Sigmoid colon (tissue), 7 donors: ENCODE results near the gene PLPP1. TPM values are rescaled to one million over a fixed set of nuclear protein-coding genes. Genes with fewer than 3 reads are reported as not detected.

ENCODE experiments used
- DNase-seq: peaks from one replicate; pipeline ENCODE4 v3.0.0-alpha.2; 2019
- H3K27ac ChIP-seq, 4 donors: fragments of 200-600 bp; sonication (generic); one replicate each; pipeline ENCODE4 v1.5.1; 2016 to 2019; ENCODE audit warnings: mild to moderate bottlenecking in 1 of 4
- H3K27me3 ChIP-seq, 3 donors: fragments of 200-600 bp; sonication (generic); one replicate each; pipeline ENCODE4 v1.5.1; 2019; ENCODE audit warnings: mild to moderate bottlenecking in 1 of 3
- H3K36me3 ChIP-seq, 4 donors: fragments of 200-600 bp; sonication (generic); one replicate each; pipeline ENCODE4 v1.5.1; 2016 to 2019
- H3K4me1 ChIP-seq, 4 donors: fragments of 200-600 bp; sonication (generic); one replicate each; pipeline ENCODE4 v1.5.1; 2017 to 2019
- H3K4me3 ChIP-seq, 4 donors: fragments of 200-600 bp; sonication (generic); one replicate each; pipeline ENCODE4 v1.5.1; 2017 to 2019; ENCODE audit warnings: mild to moderate bottlenecking in 2 of 4, moderate library complexity in 1 of 4
- H3K9me3 ChIP-seq, 4 donors: fragments of 200-600 bp in 3 of 4; sonication (generic) in 3 of 4; one replicate each; pipeline versions ENCODE4 v1.5.1 to v1.6.1; 2013 to 2019
- EP300 ChIP-seq, 4 donors: sonication (generic); formaldehyde crosslinking; IDR thresholded peaks; one replicate each; pipeline ENCODE4 v1.6.1; 2017; ENCODE audit warnings: antibody characterized with exemption in 4 of 4
- POLR2A ChIP-seq, 2 donors: fragments of 450-650 bp; IDR thresholded peaks; one replicate each; pipeline ENCODE4 v1.6.1; 2016; ENCODE audit warnings: antibody characterized with exemption in 2 of 2, mild to moderate bottlenecking in 2 of 2, moderate library complexity in 2 of 2
- POLR2AphosphoS5 ChIP-seq, 4 donors: sonication (generic); formaldehyde crosslinking; IDR thresholded peaks; one replicate each; pipeline ENCODE4 v1.6.1; 2017; ENCODE audit warnings: antibody characterized with exemption in 4 of 4
- WGBS, 2 donors: extraction: QIAGEN DNeasy Blood & Tissue Kit; methylation state at CpG; one replicate each; pipeline ENCODE4 v1.1.7; 2013; 5-methylcytosine and 5-hydroxymethylcytosine counted together
- intact Hi-C: fragments of 100-400 bp; cut with DNase I; formaldehyde crosslinking; loops from one replicate; pipeline ENCODE4 v1.15.1; 2023
- polyA plus RNA-seq, 3 donors: library from polyadenylated mRNA; stranded (reverse); fragments of 200-250 nt; gene quantifications; one replicate each; pipeline ENCODE4 v1.2.3, GENCODE V29; 2013
- total RNA-seq, 4 donors: library from RNA; depleted of rRNA; stranded (reverse); fragments of >200 nt; gene quantifications; one replicate each; pipeline ENCODE4 v1.1.0, GENCODE V29; 2016
- TF ChIP-seq, protein P1 (sequence below), 4 experiments: fragments of 450-650 bp in 3 of 4; fragments of 200-600 bp in 1 of 4; IDR thresholded peaks; one replicate each; pipeline ENCODE4 v1.5.1; 2016 to 2019; ENCODE audit warnings: antibody characterized with exemption in 4 of 4, mild to moderate bottlenecking in 3 of 4, moderate library complexity in 2 of 4
- donor health status: healthy with polysubstance abuse.
- donor health status: Bipolar disorder and iron deficiency.
- donor health status: healthy.

The PLPP1 gene
- total and polyA plus RNA-seq, 7 donors: 44.2 to 355 (median 264) TPM

DNA sequence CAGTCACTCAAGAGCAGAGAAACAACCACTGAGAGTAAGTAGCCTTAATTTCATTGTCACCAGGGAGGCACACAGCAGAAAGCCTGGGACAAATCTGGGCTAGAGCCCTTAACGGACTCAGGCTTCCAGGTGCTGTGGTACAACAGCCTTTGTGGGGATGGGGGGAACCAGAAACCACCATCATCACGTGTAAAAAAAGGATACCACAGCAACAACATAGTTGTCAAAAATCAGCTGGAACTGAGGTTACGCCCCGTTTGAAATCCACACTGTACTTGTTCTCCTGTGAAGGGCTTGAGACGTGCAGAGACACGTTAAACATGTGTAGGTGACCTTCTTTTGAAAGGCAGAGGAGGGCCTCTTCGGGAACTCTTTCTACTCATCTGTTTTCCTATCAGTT is 16.6 kb upstream of the PLPP1 start:
- no peaks in the 10 kb centered on the region for H3K36me3 ChIP-seq
- WGBS, 2 donors: 78 to 86% methylated on average over 7 of the region's 7 CpGs
- no peak overlapping the region for H3K27ac ChIP-seq
- H3K27me3 ChIP-seq: no peaks in the 10 kb centered on the region
- TF ChIP-seq, protein P1, sequence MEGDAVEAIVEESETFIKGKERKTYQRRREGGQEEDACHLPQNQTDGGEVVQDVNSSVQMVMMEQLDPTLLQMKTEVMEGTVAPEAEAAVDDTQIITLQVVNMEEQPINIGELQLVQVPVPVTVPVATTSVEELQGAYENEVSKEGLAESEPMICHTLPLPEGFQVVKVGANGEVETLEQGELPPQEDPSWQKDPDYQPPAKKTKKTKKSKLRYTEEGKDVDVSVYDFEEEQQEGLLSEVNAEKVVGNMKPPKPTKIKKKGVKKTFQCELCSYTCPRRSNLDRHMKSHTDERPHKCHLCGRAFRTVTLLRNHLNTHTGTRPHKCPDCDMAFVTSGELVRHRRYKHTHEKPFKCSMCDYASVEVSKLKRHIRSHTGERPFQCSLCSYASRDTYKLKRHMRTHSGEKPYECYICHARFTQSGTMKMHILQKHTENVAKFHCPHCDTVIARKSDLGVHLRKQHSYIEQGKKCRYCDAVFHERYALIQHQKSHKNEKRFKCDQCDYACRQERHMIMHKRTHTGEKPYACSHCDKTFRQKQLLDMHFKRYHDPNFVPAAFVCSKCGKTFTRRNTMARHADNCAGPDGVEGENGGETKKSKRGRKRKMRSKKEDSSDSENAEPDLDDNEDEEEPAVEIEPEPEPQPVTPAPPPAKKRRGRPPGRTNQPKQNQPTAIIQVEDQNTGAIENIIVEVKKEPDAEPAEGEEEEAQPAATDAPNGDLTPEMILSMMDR (IDR thresholded peaks at IDR 0.05): no peak
- no peak for TF ChIP-seq EP300 (IDR thresholded peaks at IDR 0.05)
- intact Hi-C loops: no loop called here
- peaks cover 0 to 10% (median 5%) of the 10 kb centered on the region in 4 donors for H3K4me1 ChIP-seq
- no peak for DNase-seq
- H3K4me3 ChIP-seq: no peak overlapping the region
- no peaks in the 10 kb centered on the region for H3K9me3 ChIP-seq

DNA sequence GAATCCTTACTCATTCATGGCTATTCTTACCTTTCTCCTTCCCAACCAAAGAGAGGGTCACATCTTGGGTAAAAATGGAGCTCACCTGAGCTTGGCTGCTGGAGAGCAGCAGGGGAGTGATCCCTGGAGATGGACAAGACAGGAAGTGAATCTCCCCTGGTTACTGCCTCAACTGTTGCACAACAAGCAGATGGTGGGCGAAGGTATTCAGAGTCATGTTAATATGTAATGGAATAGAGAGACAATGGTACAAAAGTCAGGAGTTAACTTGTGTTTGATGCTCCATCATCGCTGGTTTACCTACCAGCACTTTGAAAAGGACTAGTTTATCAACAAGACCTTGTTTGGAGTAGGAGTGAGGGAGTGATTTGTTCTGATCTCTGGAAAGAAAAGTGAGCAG is 13.0 kb upstream of the PLPP1 start:
- no peak overlapping the region for H3K27ac ChIP-seq
- no peak for DNase-seq
- intact Hi-C loops: no loop called here
- H3K27me3 ChIP-seq: no peaks in the 10 kb centered on the region
- H3K36me3 ChIP-seq: no peaks in the 10 kb centered on the region
- H3K9me3 ChIP-seq: no peaks in the 10 kb centered on the region
- TF ChIP-seq POLR2AphosphoS5 (IDR thresholded peaks at IDR 0.05) (no peak), EP300 (IDR thresholded peaks at IDR 0.05) (no peak), POLR2A (IDR thresholded peaks at IDR 0.05) (no peak)
- TF ChIP-seq, protein P1 (IDR thresholded peaks at IDR 0.05): no peak
- no peaks in the 10 kb centered on the region for H3K4me1 ChIP-seq
- WGBS, 2 donors: 86 to 94% methylated on average over 2 of the region's 2 CpGs
- H3K4me3 ChIP-seq: no peak overlapping the region

DNA sequence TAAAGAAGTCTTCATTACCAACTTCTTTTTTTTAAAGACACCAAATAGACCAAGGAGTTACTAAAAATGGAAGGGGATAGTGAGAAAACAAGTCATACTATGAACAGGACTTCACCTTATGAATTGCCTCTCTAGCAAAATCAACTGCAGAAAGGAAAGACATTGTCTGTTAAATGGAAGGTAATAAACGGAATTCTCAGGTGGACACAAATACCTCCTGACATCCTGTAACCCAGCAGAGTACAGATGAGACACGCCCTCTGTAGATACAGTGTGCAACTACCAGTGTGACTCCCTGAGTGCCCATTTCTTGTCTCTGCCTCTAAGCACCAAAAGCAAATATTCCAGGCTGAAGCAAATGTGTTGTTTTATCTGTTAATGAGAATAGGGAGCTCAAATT is 12.2 kb upstream of the PLPP1 start:
- 27 to 70% methylated on average over 2 of the region's 2 CpGs for WGBS, 2 donors
- Histone ChIP-seq H3K27me3 (no peaks in the 10 kb centered on the region), H3K4me3 (no peak overlapping the region), H3K27ac (no peak overlapping the region), H3K9me3 (no peaks in the 10 kb centered on the region), H3K36me3 (no peaks in the 10 kb centered on the region), H3K4me1 (no peaks in the 10 kb centered on the region)
- no peak for DNase-seq
- TF ChIP-seq POLR2A (IDR thresholded peaks at IDR 0.05) (no peak), EP300 (IDR thresholded peaks at IDR 0.05) (no peak), POLR2AphosphoS5 (IDR thresholded peaks at IDR 0.05) (no peak)
- TF ChIP-seq, protein P1 (IDR thresholded peaks at IDR 0.05): no peak
- intact Hi-C loops: no loop called here

DNA sequence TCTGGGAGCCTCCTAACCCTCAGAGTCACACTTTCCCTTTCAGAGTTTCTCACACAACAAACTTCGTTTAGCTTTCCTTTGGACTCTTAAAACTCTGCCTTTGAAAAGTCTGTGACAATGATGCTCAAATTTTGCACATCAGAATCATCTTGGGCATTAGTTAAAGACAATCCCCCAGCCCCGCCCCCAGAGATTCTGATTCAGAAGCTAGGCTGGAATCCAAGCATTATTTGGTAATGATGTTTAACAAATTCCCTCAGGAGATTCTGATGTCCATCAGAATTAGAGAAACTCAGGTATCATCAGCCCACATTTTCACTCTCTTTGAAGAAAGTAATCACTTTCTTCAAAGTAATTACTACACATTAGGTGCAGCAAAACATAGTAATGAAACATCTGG is 9.6 kb upstream of the PLPP1 start:
- 83% methylated on average over 2 of the region's 2 CpGs for WGBS, 2 donors
- intact Hi-C loops: no loop called here
- H3K4me1 ChIP-seq: no peaks in the 10 kb centered on the region
- TF ChIP-seq EP300 (IDR thresholded peaks at IDR 0.05): no peak
- no peak overlapping the region for H3K4me3 ChIP-seq
- no peaks in the 10 kb centered on the region for H3K36me3 ChIP-seq
- H3K27me3 ChIP-seq: no peaks in the 10 kb centered on the region
- H3K9me3 ChIP-seq: no peaks in the 10 kb centered on the region
- H3K27ac ChIP-seq: no peak overlapping the region
- no peak for DNase-seq

DNA sequence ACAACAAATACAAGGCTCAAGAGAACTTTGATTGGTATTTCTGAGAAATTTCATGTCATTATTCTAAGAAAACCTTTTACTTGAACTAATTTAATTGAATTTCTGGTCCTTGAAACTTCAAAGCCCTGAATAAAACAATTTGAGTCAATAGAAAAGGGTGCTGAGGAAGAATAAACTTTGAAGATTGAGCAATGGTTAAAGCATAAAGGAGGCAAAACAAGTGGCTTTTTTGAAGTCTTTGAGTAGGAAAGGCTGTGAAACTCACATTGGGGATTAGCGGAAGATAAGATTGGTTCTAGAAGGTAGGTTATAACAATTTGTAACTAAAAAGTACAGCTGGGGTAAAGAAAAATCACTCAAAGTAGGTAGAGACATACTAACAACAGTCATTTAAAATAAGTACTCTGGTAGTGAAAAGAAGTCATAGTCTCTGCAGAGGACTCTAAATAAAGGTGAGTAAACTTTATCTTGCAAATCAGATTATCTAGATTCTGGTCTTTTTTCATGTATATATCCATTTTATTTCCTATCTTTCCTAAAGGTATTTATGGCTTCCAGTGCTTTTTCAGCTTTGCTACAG is 6.4 kb upstream of the PLPP1 start:
- Histone ChIP-seq H3K36me3 (no peaks in the 10 kb centered on the region), H3K27ac (no peak overlapping the region), H3K9me3 (no peaks in the 10 kb centered on the region), H3K27me3 (no peaks in the 10 kb centered on the region), H3K4me3 (no peak overlapping the region), H3K4me1 (peaks cover 0 to under 1% (median 0%) of the 10 kb centered on the region in 4 donors)
- TF ChIP-seq POLR2A (IDR thresholded peaks at IDR 0.05): no peak
- TF ChIP-seq EP300 (IDR thresholded peaks at IDR 0.05): no peak
- no peak for TF ChIP-seq POLR2AphosphoS5 (IDR thresholded peaks at IDR 0.05)
- no peak for DNase-seq
- intact Hi-C loops: no loop called here
- 76 to 97% methylated on average over 1 of the region's 1 CpG for WGBS, 2 donors

DNA sequence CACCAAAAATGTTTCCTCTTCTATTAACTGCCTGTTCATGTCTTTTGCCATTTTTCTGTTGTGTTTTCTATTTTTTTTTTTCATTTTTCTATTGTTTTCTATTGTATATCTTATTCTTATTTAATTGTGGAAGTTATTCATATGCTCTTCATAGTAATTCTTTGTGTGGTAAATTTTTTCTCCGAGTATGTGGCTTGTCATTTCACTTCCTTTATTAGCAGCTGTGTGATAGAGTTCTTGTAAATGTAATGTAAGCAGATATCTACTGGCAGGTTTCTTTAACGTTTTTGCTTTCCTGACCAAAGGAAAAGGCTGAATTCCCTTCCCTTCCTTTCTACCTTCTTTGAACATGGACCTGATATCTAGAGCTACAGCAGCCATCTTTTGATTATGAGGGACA is 5.8 kb upstream of the PLPP1 start:
- Histone ChIP-seq H3K27me3 (no peaks in the 10 kb centered on the region), H3K27ac (no peak overlapping the region), H3K36me3 (no peaks in the 10 kb centered on the region), H3K9me3 (no peaks in the 10 kb centered on the region), H3K4me1 (peaks cover 0 to 6% (median 3%) of the 10 kb centered on the region in 4 donors), H3K4me3 (no peak overlapping the region)
- 28 to 65% methylated on average over 2 of the region's 2 CpGs for WGBS, 2 donors
- intact Hi-C loops: no loop called here
- DNase-seq: no peak
- TF ChIP-seq POLR2A (IDR thresholded peaks at IDR 0.05): no peak
- no peak for TF ChIP-seq EP300 (IDR thresholded peaks at IDR 0.05)
- TF ChIP-seq, protein P1 (IDR thresholded peaks at IDR 0.05): no peak
- no peak for TF ChIP-seq POLR2AphosphoS5 (IDR thresholded peaks at IDR 0.05)
